ENCODE data around the gene TNRC6A.
"Not testable (repeated sequence)": the region's sequence is repeated elsewhere in the genome, so short reads cannot be mapped to it uniquely, and the experiment has no call there.

The TNRC6A gene

DNA sequence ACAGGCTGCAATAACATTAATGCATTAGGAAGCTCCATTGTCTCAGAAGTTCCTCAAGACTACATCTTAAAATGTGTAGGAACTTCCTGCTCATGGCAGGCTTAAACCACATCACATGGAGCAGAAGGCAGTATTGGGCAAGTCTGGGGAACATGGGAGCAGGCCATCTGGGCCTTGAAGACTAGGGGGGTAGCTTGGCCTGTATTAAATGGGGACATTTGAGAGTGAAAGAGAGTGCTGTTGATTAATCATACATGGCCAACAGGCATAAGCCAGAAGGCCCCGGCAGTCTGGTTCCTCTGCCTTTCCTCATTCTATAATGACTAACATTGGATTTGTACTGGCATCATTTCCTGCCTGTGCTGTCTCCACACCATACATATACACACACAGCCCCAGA lies 91.1 kb downstream of the TNRC6A start:
- DNase-seq: no peak

DNA sequence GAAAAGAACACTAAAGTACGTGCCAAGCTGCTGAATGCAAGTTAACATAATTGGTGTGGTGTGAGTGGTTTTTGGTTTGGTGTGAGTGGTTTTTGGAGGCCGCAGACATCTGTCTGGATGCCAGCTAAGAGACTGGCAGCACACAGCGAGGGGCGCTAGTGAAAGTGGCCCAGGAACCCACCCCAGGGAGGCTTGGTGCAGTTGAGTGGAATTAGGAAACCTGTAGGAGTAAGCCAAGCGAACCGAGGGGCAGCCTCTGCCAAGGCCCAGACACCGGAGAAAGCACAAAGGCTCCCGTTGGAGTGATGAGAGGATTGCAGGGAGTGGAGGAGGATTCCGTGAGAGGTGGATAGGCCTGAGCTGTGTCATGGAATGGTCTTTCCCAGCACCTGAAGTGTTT lies 91.7 kb downstream of the TNRC6A start:
- DNase-seq: no peak

DNA sequence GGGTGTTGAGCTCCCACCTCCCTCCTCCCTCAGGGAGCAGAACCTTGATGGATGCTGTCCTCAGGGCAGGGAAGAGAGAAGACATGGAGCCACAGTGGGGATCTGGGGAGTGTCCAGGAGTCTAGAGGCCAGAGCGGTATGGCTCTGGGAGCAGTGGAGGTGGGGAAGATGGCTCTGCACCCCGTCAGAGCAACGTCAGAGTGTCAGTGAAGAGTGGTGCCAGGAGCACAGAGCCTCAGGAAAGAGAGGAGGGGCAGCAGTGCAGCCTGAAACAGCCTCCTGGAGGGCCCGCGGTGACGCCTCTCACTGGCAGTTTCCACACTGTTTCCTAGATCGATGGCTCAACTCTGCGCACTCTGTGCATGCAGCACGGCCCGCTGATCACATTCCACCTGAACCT lies 93.1 kb downstream of the TNRC6A start:
- DNase-seq: no peak

DNA sequence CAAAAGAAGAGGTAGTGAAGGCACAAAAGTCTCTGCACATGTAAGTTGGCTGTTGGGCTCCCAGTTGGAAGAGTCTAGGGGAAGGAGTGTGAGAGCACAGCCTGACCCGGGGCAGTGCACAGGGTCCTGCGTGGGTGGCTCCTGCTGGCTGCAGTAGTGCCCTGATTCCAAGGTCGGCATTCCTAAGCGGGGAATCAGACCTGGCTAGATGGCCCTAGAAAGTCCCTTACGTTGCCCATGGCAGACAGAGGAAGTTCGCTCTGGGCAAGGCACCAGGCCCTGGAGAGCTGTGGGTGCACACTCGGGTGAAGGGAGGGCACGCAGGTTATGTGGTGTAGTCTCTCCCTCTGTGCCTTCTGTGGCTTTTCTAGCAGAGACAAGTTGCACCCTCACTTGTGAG lies 93.5 kb downstream of the TNRC6A start:
- no peak for DNase-seq

DNA sequence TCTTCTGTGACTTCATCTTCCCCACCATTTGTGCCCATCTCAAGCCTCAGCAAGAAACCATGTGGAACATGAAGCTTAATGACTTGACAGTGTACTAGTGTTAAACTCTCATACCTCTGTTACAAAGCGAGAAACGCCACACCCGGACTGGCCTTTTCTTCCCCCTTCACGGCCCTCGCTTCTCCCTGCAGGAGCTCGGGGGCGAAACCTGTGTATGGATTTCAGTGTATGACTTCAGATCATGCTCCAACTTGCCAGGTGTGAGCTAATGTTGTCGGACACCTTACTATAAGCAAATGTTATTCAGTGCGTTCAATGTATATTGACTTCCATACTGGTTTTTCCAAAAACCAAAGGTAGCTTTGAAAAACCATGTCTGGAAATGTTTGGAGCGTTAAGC lies 96.2 kb downstream of the TNRC6A start:
- no peak for DNase-seq

DNA sequence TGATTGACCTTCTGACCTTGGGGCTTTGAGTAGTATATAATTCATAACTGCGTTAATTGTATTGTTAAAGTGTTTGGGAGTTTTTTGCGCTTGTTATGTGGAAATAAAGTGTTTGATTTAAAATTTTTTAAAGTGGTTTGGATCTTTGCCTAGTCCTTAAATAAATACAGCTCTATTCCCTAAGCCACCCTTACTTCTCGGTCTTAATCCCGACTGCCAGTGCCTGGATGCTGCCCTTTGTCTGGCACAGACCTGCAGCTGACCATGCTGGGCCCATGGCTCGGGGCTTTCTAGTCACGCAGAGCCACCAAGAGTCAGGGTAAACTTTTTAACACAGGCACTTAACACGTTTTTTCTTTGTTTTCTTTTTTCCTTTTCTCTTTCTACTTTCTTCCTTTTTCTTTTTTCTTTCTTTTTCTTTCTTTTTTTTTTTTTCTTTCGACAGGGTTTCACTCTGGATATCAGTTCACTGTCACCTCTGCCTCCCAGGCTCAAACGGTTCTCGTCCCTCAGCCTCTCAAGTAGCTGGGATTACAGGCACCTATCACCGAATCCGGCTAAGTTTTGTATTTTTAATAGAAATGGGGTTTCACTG lies 96.7 kb downstream of the TNRC6A start:
- no peak for DNase-seq

DNA sequence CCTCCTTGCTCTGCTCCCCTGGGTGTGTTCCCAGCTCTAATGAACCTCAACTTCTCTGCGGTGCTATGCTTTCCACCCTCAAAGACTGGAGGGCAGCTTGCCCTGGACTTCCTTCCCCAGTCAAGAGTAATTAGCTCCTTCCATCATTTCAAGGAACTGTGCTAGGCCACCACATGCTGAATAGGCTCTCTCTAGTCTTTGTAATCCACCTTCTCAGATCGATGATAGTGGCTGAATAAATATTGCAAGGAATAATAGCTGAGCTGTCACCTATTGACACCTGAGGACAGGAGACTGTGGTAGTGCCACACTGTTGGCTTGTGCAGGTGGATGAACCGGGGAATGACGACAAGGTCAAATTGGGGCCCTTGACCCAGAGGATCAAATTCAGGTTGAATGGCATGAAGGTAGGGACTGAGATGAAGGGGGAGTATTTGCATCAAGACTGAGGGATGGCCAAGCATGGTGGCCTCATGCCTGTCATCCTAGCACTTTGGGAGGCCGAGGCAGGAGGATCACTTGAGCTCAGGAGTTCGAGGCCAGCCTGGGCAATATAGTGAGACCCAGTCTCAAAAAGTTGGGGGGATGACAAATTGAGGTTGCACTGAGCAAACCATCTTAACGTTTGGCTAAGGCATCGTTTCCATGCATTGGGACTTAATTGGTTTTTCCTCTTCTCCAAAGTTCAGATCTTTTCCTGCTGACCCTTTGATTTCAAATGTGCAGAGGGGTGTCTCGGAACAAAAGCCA lies 97.5 kb downstream of the TNRC6A start:
- no peak for DNase-seq

DNA sequence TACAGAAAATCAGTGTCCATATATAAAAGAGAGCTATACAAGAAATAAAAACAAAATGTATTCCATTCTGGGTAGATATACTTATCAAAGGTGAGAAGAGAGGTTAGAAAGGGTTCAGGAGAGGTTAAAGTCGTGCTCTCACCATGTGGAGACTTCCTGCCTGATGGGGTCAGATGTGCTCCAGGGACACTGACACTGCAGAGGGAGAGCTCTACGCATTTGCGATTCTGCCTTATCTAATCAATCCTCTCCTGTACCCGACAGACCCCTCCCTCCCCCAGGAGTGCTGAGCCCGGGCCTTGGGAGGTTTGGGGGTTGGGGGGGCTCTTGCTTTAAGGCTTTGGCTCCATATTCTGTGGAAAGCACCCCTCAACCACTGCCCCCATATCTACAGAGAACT lies 99.7 kb downstream of the TNRC6A start:
- no peak for DNase-seq

DNA sequence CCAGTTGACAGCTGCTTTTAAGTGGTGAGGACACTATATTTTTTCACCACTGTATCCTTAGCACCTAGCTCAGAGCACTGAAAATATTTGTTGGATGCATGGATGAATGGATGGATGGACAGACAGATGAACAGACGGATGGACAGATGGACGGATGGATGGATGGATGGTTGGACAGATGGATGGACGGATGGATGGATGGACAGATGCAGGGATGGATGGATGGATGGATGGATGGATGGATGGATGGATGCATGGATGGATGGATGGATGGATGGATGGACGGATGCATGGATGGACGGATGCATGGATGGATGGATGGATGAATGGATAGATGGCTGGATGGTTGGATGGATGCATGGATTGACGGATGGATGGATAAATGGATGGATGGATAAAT lies 103.9 kb downstream of the TNRC6A start:
- DNase-seq: no peak

DNA sequence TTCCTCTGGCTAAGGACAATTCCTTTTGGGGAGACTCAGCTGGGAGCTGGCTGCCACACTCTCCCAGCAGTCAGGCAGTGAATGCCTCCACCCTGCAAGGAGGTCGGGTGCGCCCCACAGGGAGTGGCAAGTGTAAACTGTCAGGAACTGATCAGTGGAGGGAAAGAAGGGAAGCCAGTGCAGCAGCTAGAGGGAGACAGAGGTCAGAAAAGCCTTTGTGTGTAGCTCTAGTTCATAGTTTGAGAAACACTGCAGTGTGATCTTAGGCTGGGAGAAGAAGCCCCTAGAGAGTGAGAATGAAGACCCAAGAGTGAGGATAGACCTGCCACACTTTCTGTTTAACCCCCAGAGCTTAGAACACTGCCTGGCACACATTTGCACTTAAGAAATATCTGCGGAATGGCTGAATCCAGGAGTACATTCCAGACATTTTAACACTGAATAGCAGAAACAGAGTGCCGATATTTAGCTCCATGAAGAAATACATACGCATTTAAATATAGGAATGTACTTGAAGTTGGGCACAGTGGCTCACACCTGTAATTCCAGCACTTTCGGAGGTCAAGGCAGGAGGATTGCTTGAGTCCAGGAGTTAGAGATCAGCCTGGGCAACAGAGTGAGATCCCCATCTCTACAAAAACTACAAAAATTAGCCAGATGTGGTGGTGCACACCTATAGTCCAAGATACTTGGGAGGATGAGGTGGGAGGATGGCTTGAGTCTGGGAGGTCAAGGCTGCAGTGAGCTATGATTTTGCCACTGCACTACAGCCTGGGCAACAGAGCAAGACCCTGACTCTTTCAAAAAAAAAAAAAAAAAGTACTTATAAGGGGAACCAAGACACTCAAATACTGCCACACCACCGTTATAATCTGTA lies 105.2 kb downstream of the TNRC6A start:
- DNase-seq: no peak

DNA sequence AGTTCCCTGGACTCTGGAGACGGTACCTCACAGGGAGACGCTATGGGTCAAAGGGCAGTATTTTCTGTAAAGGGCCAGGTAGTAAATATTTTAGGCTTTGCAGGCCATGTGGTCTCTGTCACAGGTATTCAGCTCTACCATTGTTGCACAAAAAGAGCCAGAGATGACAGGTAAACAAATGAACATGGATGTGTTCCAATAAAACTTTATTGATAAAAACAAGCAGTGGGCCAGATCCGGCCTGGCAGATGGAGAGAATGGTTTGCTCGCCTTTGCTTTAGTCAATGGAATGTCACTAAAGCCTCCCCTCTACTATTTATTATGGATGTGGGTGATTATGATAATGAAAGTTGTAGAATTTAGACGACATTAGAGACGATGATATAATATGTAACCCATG lies 107.4 kb downstream of the TNRC6A start:
- DNase-seq: no peak

DNA sequence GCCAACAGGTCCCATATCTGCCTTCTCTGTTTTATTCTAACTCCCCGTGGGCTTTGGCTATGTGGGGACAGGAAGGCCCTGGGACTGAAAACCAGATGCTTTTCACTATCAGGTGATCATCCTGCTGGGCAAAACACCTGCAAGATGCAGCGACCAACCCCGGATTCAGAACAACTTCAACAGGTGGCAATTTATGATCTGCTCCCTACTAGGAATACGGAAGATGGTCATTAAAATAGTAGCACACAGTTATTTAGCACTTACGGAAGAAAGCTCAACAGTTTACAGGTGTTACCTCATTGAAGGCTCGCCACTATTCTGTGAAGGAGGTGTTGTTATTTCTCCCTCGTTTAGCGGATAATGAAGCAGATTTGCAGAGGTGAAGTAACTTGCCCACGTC lies 108.5 kb downstream of the TNRC6A start:
- no peak for DNase-seq

DNA sequence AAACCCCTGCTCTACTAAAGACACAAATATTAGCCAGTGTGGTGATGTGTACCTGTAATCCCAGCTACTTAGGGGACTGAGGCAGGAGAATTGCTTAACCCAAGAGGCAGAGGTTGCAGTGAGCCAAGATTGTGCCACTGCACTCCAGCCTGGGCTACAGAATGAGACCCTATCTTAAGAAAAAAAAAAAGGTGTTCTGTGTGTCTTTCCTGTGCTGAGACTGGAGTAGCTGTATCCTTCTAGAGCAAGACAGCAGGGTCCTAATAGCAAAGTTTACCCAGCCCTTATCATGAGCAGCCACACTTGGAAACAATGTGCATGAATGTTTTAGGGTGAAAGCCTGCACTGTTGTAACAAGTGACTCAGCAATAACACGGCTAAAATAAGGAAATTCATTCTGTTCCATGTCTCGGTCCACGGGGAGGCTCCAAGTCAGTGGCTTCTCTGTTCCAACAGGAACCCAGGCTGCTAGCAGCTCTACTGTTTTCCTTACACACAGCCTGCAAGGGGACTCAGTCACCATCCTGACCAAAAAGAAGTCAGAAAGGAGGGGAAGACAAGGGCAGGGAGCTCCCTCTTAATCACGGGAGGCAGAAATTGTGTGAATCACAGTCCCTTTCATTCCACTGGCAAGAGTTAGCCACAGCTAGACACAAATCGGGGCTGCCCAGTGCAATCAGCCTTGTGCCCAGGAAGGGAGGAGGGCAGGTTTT lies 109.3 kb downstream of the TNRC6A start:
- DNase-seq: no peak

DNA sequence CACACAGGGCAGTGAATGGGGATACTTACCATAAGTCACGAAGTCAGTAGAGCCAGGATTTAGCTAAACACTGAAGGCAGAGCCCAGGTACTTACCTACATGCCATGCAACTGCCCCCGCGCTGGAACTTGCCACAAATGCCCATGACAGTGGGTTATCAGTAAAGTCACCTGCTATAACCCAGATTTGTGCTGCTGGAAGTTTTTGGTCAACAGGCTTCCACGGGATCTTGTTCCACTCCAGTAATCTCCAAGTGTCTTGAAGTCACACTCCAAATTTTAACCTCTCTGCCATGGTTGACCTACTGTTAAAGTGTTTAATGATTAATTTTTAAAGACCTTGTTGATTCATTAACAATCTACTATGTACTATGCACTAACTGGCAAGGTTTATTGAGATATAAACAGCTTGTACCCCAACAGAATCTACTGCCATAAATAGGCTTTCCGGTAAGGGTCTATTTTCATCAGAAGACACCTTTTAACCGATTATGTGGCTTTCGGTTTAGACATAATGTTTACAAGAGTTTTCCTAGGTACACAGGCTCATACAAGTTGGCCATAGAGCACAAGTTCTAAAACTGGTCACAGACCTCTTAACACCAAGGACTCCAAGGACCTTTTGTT lies 110.0 kb downstream of the TNRC6A start:
- no peak for DNase-seq

DNA sequence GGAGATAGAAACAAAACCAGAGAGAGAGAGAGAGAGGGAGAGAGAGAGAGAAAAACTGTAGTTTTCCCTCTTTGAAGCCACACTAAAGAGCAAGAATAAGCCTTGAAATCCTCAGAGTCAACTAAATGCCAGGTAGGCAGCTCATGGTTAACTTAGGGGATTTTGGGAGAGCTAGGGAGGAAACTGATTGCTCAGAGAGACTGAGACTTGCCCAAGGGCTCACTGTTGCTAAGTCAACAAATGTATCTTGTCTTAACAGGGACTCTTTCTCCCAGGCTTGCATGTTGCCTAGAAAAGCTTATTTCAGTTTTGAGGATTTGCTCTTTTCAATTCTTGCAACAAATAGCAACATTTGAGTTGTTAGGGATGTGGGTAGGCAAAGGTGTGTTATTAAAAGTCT lies 111.8 kb downstream of the TNRC6A start:
- no peak for DNase-seq

DNA sequence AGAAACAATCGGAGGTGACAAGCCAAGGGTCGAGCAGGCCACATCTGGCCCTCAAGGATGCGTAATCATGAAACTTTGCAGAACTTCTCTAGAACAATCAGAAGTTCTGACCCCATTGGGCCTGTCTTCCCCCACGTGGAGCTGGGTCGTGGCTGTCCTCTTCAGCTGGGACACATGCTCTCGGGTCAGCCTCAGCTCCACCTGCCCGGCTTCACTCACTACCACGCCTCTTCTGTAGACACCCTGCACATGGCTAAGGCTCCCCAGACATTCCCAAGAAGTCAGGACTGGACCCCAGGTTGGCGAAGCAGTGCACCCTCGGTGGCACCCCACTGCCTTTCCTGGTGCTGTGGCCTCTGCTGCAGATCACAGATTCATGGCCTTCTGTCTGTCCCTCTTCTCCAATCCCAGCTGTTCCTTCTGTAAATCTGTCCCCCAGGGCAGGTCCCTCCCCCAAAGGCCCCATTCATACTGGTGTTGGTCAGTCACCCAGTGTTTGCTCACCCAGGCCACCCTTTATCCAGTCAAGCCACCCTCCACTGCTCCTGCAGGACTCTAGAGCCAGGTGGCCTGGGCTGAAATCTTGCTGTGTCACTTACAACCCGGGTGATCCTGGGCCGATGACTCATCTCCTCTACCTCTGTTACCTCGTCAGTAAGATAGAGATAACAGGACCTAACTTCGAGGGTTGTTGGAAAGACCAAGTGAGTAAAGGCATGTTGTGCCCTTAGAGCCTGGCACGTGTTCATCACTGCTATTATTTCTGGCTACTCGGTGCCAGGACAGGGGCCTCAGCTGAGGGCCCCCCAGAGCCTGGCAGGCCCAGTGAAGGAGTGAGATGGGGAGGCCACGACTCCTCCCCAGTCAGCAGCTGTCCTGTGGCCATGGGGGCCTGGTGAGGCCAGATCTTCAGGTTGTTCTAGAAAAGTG lies 114.9 kb downstream of the TNRC6A start:
- no peak for DNase-seq

DNA sequence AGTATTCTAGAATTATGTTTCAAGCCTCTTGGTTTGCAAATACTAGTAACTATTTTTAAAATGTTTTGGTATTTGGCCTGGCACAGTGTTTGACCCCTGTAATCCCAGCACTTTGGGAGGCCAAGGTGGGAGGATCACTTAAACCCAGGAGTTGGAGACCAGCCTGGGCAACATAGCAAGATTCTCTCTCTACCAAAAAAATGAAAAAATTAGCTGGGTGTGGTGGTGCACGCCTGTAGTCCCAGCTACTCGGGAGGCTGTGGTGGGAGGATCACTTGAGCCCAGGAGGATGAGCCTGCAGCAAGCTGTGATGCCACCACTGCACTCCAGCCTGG lies 115.5 kb downstream of the TNRC6A start:
- not testable (repeated sequence) for DNase-seq

DNA sequence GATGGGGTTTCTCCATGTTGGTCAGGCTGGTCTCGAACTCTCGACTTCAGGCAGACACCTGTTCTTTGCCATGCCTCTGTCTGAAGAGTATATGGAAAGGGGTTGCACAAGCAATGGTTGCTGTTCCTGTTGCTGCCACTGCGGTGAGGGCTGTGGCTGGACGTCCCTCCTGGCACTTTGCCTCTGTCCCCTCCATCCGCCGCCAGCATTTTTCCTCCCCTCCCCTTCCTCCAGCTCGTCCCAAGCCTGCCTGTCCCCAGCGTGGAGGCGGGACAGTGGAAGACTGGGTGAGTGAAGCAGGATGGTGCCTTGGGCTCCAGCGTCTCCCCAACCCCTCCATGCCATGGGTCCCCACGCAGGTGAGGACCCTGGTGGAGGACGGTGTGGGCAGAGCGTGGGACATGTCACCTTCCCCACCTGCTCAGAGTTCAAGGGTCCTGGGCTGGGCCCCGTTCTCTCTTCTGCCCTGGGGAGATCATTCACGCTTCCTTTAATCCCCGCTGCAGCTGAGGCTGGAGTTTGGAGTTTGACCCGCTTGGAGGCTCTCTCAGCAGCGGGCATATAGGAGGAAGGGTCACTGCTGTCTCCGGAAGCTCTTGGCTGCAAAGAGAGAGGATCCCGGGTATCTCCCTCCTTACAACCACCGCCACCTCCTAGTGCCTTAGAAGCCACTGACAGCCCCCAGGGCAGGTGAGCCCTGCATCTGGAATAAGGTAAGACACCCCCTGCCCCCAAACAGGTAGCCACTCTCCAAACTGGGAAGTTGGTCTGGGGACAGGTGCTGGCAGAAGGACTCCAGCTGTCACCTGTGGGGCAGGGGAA lies 116.5 kb downstream of the TNRC6A start, which contains the start of gene SLC5A11:
Gene SLC5A11, plus strand, starts transcription at position 238 of the 822 bp plus-strand sequence. CDS start 12,681 bp downstream, outside the sequence.
- DNase-seq: no peak

DNA sequence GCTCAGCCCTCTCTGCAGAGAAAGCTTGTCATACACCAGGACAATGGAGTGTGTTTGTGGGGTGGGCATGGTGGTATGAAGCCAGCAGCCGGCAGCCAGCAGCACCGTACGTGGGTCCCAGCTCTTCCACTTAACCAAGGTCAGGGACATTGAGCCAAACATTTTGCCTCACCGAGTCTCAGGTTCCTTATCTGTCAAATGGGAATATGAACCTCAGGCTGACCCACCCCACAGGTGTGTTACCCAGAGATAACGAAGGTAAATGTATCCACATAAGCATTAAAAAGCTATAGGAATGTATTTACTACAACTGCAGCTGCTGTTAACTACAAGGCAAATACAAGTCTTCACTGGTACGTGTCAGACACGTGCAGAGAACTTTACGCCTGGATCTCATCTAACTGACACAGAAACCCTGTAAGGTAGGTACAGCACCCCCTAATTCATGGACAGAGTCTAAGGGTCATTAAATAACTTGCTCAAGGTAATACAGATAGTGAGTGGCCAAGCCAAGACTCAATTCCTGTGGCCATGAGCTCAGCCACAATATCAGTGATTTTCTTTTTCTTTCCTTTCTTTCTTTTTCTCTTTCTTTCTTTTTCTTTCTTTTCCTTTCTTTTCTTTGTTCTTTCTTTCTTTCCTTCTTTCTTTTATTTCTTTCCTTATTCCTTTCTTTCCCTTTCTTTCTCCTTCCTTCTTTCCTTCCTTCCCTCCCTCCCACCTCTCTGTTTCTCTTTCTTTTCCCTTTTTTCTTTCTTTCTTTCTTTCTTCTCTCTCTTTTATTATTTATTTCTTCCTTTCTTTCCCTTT lies 117.3 kb downstream of the TNRC6A start:
- no peak for DNase-seq

DNA sequence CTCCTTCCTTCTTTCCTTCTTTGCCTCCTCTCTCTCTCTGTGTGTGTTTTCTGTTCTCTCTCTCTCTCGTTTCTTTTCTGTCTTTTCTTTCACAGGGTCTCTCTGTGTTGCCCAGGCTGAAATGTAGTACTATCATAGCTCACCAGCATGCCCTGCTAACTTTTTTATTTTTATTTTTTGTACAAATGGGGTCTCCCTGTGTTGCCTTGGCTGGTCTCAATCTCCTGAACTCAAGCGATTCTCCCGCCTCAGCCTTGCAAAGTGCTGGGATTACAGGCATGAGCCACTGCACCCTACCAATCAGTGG lies 117.9 kb downstream of the TNRC6A start:
- no peak for DNase-seq
